NCI-H128 (cell line): ENCODE data around the gene UROS.

Experiments
- DNase-seq: peaks from one replicate; lab custom pipeline; 2025; ENCODE audit not compliant: unreplicated experiment; lab: John Stamatoyannopoulos, UW

Gene UROS

DNA sequence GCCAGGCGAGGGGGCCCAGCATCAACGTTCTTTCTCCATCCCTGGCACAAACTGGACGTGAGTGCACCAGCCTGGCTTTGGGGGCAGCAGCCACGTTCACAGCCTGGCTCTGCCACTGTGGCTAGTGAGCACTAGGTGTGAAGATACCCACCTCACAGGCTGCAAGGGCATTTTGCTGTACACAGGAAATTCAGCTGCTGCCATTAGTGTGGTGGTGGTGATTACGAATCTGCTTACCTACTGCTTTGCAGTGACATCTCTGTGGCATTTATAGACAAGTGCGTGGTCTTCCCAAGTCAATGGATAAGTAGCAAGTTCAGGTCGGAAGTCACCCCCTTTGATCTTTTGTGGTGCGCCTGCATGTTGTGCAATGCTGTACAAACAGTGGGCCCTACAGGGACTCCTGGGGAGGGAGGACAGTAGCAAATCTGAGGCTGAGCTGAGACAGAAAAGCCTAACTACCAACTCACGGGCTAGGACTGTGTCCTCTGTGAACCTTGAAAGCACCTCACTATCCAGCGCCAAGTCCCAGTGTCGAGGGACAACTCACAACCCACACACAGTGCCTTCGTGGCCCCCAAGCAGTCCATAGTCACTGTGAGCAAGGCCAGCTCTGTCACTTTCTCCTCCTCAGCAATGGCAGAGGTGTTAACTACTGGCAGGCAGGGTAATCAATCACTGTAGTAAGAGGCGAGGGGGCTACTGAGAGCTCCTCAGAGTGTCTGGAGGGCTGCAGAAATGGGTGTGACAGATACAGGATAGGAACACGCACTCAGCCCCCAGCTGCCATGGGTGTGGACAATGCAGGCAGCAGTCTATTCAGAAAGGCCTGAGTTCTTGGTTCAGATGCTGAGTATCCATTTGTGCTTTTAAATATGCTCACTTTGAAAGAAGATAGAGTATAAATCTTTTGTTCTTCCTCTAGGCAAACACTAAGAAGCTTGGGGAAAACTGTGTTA, 30.4 kb downstream of the UROS start:
- DNase-seq, result no peak

DNA sequence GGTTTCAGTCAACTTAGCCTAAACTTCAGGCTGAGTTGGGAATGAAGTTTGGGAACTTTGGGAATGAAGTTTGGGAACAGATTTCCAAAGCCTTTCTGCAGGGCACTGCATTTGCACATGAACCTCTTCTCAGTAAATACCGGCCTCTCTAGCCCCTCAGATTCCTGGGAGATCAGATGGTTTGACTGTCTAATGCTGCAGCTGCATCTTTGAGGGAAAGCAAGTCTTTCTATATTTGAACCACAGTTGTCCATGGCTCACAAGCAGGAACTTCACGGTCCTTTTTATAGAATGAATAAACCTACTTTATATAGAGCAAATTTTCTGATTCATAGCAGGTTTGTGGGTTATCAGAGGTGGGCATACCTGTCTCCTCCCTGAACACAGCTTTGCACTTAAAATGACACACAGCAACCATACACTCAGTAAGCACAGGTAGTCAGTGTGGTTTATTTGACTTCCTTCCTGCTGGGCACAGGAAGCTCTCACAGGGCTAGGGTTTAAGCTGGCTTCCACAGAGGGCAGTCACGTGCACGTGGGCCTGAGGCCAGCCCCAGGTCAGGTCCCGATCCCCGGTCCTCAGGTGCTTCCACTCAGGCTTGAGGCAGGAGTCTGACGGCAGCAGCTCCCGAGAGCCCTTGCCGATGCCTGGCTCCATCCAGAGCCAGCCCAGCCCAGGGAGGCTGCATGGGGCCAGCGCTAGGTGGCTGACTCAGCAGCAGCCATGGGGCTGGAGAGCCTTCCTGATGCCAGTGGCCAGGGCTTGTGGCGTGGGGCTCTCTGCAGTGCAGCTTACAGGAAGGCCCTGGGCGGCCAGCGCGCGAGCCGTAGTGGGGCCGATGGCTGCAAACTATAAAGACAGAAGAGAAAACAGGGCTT, 34.7 kb downstream of the UROS start:
- DNase-seq, result no peak

DNA sequence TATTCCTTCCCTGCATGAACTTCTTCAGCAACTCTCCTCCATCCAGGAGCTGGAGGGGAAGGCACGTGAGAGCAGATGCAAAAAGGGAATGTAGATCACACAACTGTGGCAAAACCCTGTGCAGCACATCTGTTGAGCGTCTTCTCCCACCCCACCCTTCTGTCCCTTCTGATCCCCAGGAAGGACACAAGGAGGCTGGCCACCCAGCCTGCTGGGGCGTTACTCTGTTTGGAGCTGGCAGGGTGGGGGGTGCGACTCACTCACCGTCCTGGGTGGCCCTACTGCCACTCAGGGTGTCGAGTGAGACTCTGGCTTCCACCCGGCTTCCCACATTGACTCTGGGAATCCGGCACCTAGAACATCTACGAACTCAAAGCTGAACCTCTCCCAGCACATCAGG, 37.3 kb downstream of the UROS start:
- DNase-seq, result no peak

DNA sequence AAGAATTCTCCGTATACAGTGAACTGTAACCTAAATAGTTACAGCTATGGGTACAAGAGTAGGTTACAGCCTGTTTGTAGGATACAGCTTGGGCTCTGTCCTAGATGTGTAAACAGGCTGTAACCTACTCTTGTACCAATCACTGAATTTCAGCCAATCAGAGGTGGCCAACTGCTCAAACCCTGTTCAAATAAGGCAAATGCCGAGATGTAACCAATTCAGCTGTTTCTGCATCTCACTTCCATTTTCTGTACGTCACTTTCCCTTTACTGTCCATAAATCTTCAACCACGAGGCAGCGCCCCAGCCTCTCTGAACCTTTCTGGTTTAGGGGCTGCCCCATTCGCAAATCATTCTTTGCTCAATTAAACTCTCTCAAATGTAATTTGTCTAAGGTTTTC, 39.1 kb downstream of the UROS start:
- no peak for DNase-seq

DNA sequence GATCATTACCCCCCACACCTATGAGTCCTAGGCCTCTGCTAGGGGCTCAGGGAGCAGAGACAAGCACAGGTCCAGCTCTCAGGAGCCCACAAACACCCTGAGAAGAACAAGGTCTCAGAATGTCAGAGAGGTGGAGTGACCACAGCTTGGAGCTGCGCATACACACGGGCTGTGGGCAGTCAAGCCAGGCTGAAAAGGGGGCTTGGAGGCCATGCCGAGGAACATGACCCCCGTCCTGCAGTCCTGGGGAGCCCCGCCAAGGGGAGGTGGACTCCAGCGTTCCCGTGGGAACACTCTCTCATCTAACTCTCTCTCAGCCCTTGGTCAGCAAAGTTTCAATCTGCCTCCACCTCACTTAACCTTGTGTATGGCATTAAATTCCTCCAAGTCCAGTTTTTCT, 39.6 kb downstream of the UROS start:
- no peak for DNase-seq

DNA sequence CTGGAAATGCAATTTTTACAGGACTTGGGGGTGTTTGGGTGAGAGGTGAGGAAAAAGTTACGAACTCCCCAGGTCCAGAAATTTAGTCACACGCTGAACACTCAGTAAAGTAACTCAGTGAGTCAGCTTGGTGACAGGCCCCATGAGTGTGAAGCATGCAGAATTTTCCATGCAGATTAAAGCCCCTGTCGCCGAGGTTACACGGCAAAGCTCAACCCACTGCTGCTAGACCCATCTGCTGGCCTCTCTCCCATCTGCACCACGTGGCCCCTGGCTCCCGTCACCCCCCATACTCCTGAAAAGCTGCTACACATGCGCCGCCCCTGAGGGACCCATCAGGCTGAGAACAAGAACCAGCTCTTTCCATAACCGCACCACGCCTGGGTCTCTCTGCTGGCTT, 40.4 kb downstream of the UROS start:
- DNase-seq, result no peak

DNA sequence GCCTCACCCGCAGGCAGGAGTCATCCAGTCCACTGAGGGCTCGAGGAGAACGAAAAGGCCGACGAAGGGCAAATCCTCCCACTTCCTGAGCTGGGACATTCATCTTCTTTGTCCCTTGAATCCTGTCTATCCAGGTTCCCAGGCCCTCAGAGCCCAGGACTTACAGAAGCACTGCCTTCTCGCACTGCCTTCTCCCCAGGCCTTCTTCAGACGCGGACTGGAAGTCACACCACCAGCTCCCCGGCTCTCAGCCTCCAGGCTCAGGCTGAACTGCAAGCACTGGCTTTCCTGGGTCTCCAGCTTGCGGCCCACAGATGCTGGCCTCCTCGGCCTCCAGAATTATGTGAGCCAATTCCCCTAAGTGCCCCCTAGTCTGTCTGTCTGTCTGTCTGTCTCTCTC, 41.0 kb downstream of the UROS start:
- DNase-seq, result no peak

DNA sequence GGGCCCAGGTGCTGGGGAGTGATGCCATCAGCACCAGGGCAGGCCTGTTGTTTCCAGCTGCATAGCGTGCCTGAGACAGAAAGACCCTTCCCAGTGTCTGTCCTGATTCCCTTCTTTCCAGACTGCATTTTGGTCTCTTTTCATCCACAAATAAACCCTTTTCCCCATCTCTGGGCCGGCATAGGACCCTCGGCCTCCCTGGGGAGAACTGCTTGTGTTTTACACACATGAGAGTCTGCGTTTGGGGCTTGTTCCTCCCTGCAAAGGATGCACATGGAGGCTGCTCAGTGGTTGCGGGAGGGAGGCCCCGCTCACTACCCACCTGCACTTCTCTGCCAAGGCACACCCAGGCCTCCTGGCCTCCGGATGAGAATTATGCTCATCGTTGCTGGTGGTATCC, 41.7 kb downstream of the UROS start:
- no peak for DNase-seq

DNA sequence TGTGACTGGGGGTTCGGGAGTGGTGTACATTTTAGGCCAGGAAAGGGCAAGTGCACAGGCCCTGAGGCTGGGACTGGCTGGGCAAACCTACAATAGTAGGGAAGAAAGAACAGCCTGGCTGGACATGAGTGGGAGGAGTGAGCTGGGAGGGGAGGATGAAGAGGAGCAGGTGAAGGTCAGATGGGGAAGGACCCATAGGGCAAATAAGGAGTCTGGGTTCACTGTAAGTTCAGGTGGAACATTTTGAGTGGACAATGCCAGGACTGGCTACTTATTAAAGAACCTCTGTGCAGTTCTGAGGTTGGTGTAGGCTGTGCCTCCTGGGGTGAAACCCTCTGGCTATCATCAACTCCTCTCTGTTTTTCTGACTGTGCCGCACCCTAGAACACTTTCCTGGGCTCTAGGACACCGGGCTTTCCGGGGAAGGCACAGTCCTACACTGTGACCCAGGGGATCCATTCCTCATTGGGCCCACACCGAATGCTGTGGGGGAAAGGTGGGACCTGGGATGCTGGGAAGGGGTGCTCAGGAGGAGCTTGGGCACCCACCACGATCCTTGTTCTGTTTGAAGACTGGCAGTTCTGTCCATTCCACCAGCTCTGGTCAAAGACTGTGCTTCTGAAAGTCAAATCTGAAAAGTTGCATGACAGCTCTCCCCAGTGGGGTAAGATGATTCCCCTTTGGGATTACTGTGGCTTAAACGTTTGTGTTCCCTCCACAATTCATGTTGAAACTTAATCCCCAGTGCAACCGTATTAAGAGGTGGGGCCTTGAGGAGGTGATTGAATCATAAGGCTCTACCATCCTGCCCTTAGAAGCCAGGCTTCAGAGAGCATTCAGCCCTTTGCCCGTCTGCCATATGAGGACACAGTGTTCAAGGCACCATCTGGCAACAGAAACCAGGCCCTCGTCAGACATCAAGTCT, 43.4 kb downstream of the UROS start:
- DNase-seq, result no peak

DNA sequence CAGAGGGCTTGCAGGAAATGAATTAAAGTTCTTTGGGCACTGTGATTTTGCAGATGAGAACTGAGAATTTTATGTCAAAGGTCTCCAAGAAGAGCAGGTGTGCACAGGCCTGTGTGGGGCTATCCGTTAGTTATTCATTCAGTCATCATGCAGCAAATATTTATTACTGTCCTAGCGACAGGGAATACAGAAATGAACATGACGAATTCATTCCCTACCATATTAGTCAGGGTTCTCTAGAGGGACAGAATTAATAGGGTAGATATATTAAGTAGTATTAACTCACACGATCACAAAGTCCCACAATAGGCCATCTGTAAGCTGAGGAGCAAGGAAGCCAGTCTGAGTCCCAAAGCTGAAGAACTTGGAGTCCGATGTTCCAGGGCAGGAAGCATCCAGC, 44.5 kb downstream of the UROS start:
- DNase-seq, result no peak

DNA sequence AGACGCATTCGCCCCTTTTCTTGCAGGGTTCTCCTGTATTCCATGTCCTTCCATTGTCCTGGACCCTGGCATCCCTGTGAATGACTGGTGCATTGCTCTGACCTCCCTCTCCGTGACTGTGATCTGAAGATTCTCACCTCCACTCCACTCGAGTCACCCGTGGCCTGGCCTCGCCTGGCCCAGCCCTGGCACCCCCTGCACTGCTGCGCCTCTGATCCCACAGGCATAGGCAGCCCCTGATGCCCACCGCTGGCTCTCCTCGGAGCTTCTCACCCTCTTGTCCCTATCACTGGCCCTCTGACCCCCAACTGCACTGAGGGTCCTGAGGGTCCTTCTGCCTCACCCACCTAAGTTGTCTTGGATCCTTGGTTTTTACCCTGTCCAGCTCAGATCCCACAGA, 45.3 kb downstream of the UROS start:
- no peak for DNase-seq

DNA sequence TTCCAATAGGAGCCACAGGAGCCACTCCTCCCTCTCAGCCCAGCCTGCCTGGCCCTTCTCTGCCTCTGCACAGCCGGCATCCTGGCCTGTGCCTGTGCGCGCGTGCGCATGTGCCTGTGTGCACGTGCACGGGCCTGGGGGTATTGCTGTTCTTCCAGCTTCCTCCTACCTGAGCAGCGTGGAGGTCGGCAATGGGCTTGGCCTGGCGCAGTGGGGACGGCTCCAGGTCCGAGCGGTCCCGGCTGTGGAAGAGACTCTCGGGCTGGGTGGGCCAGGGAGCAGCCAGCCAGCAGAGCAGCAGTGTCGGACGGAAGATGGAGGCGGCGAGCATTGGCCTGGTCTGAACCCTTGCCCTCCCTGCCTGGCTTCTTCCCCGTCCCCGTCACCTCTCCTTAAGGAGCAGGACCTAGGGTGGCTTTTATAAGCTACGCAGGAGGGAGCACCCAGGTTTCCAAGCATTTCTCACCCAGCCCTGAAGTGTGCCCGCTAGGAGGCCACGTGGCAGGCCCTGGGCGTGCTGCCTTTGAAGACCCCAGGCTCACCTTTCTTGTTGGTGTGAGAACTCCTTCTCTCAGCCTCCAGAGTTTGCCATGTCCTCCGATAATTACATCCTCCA, 47.5 kb downstream of the UROS start, which contains the start of gene MMP21:
TSS of gene MMP21 (minus strand) at position 331 of the 616 bp plus-strand sequence. CDS start at position 331, 0 bp downstream.
- DNase-seq, result no peak

DNA sequence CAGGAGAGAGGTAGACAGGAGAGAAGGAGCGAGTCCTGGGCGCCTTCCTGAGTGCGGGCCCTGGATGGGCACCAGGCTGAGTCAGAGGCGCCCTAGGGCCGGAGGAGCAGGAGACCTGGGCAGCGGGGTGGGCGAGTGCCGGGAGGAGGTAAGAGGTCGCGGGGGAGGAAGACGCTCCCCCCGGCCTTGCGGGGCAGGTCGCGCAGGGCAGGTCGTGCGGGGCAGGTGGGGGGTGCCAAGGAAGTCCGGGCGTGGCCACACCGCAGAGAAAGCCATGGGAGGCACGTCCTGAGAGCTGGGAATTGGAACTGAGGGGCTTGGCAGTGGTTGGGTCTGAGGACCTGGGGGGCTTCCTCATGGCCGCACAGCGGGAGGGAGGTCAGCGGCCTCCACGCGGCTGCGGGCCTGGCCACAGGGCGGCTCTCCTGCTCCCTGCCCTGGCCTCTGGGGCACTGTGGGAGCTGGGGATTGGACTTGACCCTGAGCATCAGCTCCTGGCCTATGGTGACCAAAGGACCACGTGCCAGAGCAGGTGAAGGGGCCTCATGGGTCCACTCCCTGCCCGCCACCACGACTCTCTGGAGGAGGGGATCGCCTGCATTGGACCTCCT, 48.4 kb downstream of the UROS start:
- no peak for DNase-seq

DNA sequence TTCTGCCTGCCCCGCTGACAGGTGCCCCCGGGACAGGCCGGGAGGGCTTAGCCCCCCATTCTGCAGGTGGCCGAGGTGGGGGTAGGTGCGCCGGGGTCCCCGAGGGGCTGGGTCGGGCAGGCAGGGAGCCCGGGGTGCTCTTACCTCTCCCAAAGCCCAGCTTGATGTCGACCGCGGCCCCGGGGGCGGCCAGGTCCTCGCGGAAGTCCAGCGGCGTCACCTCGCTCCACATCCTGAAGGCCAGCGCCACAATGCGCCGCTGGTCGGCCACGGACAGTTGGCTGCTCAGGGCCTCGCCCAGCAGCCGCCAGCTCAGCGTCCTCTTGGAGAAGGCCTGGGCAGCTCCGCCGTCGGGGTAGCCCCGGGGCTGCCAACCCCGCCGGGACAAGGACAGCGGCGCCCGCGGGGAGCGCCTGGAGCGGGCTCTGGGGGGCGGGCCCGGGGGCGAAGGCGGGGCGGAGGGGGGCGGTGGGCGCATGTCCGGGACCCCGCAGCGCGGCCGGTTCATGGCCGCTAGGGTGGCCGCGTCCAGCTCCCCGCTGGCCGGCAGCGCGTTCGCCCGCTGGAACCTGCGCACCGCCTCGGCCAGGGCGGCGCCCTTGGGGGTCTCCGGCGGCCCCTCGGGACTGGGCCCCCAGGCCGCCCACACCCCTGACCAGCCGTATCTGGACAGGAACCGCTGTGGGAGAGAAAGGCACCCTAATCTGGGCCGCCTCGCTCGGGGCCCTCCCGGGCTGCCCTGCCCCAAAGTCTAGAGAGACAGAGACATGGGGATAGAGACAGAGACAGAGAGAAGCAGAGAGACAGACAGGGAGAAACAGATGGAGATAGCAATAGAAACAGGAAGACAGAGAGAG, 49.1 kb downstream of the UROS start:
- no peak for DNase-seq

DNA sequence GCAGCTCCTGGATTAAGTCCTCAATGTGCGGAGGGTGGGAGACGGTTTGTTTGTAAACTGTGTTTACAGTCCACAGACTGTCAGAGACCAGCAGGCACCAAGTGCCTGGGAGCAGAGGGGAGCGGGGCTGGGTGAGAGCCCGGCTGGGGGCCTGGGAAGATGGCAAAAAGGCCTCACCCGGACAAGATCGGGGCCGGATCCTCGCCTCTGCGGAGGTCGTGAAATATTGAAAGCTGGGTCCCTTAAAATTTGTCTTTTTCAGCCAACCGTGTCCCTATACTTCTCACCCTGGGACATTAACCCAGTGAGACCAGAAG, 50.2 kb downstream of the UROS start:
- DNase-seq, result no peak

DNA sequence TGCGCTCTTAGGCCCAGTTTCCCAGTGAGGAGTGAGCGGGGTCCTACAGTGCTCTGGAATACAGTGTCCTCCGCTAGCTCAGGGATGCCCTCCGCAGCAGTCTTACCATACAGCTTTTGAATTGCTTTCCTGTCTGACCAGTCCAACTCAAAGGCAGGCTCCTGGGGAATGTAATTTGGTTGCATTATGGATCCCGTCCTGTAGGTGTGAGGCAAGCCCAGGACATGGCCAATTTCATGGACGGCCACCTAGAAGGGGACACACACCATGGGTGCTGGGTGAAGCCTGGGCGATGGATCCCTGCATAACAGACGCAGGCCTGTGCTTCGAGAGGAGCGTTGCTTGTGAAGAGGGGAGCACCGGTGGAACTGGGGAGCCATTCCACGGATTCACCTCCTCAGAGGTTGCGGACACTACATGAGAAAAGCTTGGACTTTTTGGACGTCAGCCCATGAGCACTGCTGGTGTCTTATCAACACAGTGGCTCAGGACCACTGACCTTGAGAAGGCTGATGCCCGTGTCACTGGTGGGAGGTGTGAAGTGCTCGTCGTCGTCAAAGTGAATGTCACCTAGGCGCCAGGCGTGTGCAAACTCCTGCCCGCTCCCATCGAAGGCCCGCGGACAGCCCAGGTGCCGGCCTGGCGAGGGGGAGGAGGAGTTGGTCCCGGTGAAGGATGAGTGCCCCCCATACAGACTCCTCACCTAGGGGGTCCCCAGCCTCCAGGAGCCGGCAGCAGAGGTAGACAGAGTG, 50.8 kb downstream of the UROS start:
- DNase-seq, result no peak

DNA sequence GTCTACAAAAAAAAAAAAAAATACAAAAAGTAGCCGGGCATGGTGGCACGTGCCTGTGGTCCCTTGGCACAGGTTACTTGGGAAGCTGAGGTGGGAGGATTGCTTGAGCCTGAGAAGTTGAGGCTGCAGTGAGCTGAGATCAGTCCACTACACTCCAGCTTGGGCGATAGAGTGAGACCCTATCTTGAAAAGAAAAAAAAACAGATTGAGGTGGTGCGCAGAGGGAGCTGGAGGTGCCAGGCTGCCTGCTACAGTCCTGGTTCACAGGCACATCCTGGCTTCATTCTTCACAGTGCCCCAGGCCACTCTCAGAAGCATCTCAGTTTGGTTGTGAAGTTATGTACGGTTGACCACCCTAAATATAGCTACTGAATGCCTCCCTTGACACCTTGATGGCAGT, 52.2 kb downstream of the UROS start:
- DNase-seq, result no peak

DNA sequence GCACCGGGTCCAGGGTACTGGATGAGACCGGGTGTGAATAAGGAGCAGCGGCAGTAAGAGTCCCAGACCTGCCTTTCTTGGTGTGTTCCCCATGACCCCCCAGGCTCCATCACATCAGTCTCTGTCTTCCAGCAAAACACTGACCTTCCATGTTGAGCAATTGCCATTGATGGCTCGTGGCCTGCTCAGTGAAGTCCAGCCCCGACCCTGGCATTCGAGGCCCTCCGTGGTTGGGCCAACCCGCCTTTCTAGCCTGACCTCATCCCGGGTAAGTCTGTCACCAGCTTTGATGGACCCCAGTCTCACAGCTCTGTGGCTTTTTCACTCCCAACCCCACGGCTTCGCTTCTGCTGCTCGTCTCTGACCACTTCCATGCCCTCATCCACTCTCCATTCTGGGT, 53.9 kb downstream of the UROS start:
- DNase-seq, result no peak
